Measurements from ENCODE around the gene IL10. TPM values are rescaled to one million over a fixed set of nuclear protein-coding genes. Genes with fewer than 3 reads are reported as not detected.

Gene IL10
- total RNA-seq, 8 experiments from 2014 or later = 0.27 to 0.66 (median 0.46) TPM; not detected in 5

DNA sequence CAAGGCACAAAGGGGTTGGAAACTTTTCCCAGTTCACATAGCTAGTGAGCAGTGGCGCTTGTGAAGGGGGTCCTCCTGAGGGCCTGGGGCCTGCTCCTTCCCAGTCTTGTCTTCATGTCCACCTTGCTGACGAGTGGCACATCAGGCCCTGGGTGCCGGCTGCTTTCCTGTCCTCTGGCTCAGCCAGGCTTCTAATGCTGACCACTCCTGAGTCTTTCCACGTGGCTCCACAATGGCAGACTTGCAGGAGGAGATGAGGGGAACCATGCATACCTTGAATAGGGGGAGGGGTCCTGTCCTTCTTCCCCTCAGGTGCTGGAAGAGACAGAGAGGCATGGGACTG, 48.9 kb downstream of the IL10 start:
- Histone ChIP-seq H3K4me1 (replicated peaks in 1 of 2) (peaks cover 3 to 6% of the 10 kb centered on the region in 2 donors), H3K27ac (no peak overlapping the region), H3K4me3 (no peak overlapping the region)
- ATAC-seq (replicated peaks in 6 of 8) = no peak
- WGBS, 10 experiments = 64 to 100% (median 73%) methylated on average over 2 to 3 of the region's 4 CpGs; no CpG with 5 or more reads in 5 of the 10 experiments
- in situ Hi-C loops (cut with MboI; ENCODE audit: low pct_unique_long_range_greater_than_20kb in 2 of 9, low sequenced_read_pairs in 9 of 9, unreplicated experiment in 9 of 9) = no loop called here

DNA sequence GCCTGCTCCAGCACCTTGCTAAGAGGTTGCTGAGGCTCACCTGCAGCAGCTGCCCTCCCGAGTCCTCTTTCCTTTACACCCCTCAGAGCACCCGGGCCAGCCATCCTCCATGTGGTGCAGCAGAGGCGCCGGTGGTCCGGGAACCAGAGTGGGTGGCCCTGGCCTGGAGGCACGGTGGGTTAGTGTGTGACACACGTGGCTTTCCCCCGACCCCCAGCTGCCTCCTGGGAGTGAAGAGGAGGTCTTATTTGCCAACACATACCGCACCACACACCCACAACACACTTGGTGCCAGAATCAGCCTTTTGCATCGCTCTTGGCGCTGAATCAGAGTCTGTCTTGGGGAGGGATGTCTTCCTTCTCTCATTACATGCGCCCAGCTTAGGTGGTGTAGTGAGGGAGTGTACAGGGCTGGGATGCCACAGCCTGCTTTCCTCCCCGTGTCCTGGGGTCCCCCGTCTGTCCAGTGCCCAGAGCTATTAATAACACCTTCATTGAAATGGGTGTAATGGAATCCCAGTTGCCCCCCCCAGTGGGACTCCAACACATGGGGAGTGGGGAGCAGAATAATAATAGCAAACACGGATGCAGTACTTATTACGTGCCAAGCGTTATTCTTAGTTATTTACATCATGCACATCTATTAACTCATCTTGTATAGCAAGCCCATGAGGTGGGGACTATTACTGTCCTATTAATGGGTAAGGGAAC, 49.4 kb downstream of the IL10 start:
- Histone ChIP-seq H3K4me3 (no peak overlapping the region), H3K4me1 (replicated peaks in 1 of 2) (peaks cover 2 to 7% of the 10 kb centered on the region in 2 donors), H3K27ac (no peak overlapping the region)
- no peak for ATAC-seq (replicated peaks in 6 of 8)
- 86 to 100% (median 94%) methylated on average over 2 to 8 of the region's 17 CpGs; no CpG with 5 or more reads in 4 of the 10 experiments for WGBS, 10 experiments
- in situ Hi-C loops (cut with MboI; ENCODE audit: low pct_unique_long_range_greater_than_20kb in 2 of 9, low sequenced_read_pairs in 9 of 9, unreplicated experiment in 9 of 9) = no loop called here

DNA sequence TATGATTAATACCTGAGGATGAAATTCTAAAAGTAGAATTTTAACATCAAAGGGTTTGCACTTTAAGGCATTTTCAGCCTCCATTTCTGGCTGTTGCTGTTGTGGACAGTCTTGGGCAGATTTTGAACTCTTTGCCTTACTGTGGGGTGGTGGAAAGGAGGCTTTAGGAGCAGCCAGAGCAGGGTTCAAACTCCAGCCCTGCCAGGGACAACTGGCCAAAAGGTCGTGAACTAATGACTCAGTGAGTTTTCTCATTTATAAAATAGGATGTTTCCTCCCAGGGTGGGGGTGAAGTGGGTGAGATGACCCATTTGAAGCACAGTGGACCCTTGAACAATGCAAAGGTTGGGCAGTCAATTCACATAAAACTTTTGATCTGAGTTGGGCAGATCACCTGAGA, 50.8 kb downstream of the IL10 start:
- H3K27ac ChIP-seq = no peak overlapping the region
- peaks cover 0 to 4% of the 10 kb centered on the region in 2 donors for H3K4me1 ChIP-seq (replicated peaks in 1 of 2)
- 60 to 100% (median 82%) methylated on average over 1 of the region's 1 CpG; no CpG with 5 or more reads in 6 of the 10 experiments for WGBS, 10 experiments
- H3K4me3 ChIP-seq = no peak overlapping the region
- ATAC-seq (replicated peaks in 6 of 8) = no peak
- in situ Hi-C loops (cut with MboI; ENCODE audit: low pct_unique_long_range_greater_than_20kb in 2 of 9, low sequenced_read_pairs in 9 of 9, unreplicated experiment in 9 of 9) = no loop called here

- H3K4me1 ChIP-seq (replicated peaks in 1 of 2) = peaks cover 5 to 7% of the 10 kb centered on the region in 2 donors
- H3K27ac ChIP-seq = no peak overlapping the region
- WGBS, 10 experiments = 53 to 94% (median 90%) methylated on average over 2 to 10 of the region's 10 CpGs; no CpG with 5 or more reads in 1 of the 10 experiments
- in situ Hi-C loops (cut with MboI; ENCODE audit: low pct_unique_long_range_greater_than_20kb in 2 of 9, low sequenced_read_pairs in 9 of 9, unreplicated experiment in 9 of 9) = no loop called here
- ATAC-seq (replicated peaks in 6 of 8) = no peak
- no peak overlapping the region for H3K4me3 ChIP-seq
These were observed 53.0 kb downstream of the IL10 start for GRCh38 chr1:206719169-206719839.

DNA sequence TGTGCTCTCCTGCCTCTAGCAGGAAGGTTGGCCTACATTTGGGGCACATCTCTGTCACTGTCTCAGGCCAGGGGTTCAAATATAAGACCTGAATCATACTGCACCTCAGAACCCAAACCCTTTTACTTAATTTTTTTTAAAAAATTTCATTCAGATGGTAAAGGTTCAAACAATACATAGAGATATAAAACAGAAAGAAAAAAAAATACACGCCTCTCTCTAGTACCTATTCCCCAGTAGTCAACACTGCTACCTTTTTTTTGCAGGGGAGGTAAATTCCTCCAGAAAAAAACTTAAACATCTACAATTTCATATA, 54.7 kb downstream of the IL10 start:
- Histone ChIP-seq H3K4me1 (replicated peaks in 1 of 2) (peaks cover 14 to 17% of the 10 kb centered on the region in 2 donors), H3K27ac (no peak overlapping the region), H3K4me3 (no peak overlapping the region)
- 100% methylated on average over 1 of the region's 1 CpG; no CpG with 5 or more reads in 3 of the 10 experiments for WGBS, 10 experiments
- in situ Hi-C loops (cut with MboI; ENCODE audit: low pct_unique_long_range_greater_than_20kb in 2 of 9, low sequenced_read_pairs in 9 of 9, unreplicated experiment in 9 of 9) = no loop called here
- no peak for ATAC-seq (replicated peaks in 6 of 8)

Other genes with a start within 250 kb of the IL10 start
- 10 to 100 TPM; 30.8 to 55.2 (median 40.2) TPM for gene EIF2D, start 160.0 kb downstream of the IL10 start, total RNA-seq
- 10 to 100 TPM in 6 of 8 experiments, 1 to 10 TPM in 2; 6.6 to 27.4 (median 19.4) TPM for gene DYRK3, start 137.0 kb downstream of the IL10 start, total RNA-seq
- 100 to 1,000 TPM in 1 of 8 experiments, 10 to 100 TPM in 7; 29.4 to 120 (median 43.5) TPM for gene MAPKAPK2, start 87.6 kb downstream of the IL10 start, total RNA-seq
- 1 to 10 TPM in 1 of 8 experiments, under 1 TPM in 4, not detected in 3; 0.27 to 2.5 (median 0.81) TPM for gene IL19, start 1.7 kb downstream of the IL10 start, total RNA-seq
- under 1 TPM in 1 of 8 experiments, not detected in 7; 0.25 TPM for gene IL20, start 93.1 kb upstream of the IL10 start, total RNA-seq
- under 1 TPM in 2 of 8 experiments, not detected in 6; 0.17 to 0.38 TPM for gene IL24, start 124.9 kb upstream of the IL10 start, total RNA-seq
- 1 to 10 TPM in 2 of 8 experiments, under 1 TPM in 2, not detected in 4; 0.49 to 2.0 (median 0.99) TPM for gene FCMR, start 149.4 kb upstream of the IL10 start, total RNA-seq
- gene PIGR, start 174.0 kb upstream of the IL10 start, total RNA-seq = under 1 TPM in 4 of 8 experiments, not detected in 4; 0.04 to 0.47 (median 0.14) TPM
- 1 to 10 TPM in 2 of 8 experiments, under 1 TPM in 3, not detected in 3; 0.31 to 1.9 (median 0.46) TPM for gene FCAMR, start 198.0 kb upstream of the IL10 start, total RNA-seq